ENCODE results near the gene TP53I11.

DNA sequence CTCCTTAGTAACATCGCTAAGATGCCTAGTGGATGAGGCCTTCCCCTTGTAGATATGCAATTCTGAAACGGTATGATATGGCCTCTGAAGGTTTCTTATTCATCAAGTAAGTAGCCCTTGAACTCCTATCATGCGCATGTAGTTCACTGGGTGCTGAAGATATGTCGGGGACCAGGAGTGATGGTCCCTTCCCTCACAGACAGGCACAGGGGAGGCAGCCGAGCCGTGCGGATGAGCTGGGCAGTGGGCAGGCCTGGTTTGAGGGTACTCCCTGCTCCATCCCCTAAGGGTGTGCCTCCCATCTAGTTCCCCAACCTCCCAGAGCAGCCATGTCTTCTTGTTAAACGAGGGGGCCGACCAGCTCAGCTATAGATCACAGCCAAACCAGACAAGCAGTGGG, 40.1 kb downstream of the TP53I11 start:
- no peak for TF ChIP-seq POLR2AphosphoS5 (IDR thresholded peaks at IDR 0.05)
- TF ChIP-seq CTCF (IDR thresholded peaks at IDR 0.05) = no peak

Measured in suprapubic skin (tissue), 3 donors.